GM19238 (cell line): Measurements from ENCODE around the gene OR56A4.

Experiments used
- DNase-seq: peaks from one replicate; pipeline ENCODE4 v3.0.0; 2011; ENCODE audit warnings: low spot score; ENCODE audit not compliant: insufficient read length

The OR56A4 gene

GRCh38 chr11:6006846-6007245 lies at the start of gene OR56A4:
Gene OR56A4, minus strand, starts transcription at chr11:6006946. Its CDS starts 3,954 bp downstream, at chr11:6002992.
- DNase-seq: no peak

GRCh38 chr11:6055569-6055968 lies 48.8 kb upstream of the OR56A4 start:
- DNase-seq: no peak

GRCh38 chr11:6052374-6052773 lies 45.6 kb upstream of the OR56A4 start:
- DNase-seq: no peak

GRCh38 chr11:6040874-6041273 lies 34.1 kb upstream of the OR56A4 start:
- DNase-seq: no peak

- DNase-seq: no peak
These were observed 24.1 kb upstream of the OR56A4 start, which contains the start of gene OR56A1 for GRCh38 chr11:6030708-6031405. Gene OR56A1, minus strand, starts transcription at chr11:6030758. Its CDS starts 3,066 bp downstream, at chr11:6027692.

- DNase-seq: no peak
These were observed 20.8 kb upstream of the OR56A4 start for GRCh38 chr11:6027501-6027900.

GRCh38 chr11:6025056-6025455 lies 18.3 kb upstream of the OR56A4 start:
- no peak for DNase-seq

GRCh38 chr11:6022956-6023355 lies 16.2 kb upstream of the OR56A4 start:
- peak; percentile 3 for DNase-seq

GRCh38 chr11:6013042-6013441 lies 6.3 kb upstream of the OR56A4 start:
- no peak for DNase-seq

- DNase-seq: no peak
These were observed 5.4 kb upstream of the OR56A4 start for GRCh38 chr11:6012035-6012668.

GRCh38 chr11:6006395-6006794 lies 351 bp downstream of the OR56A4 start:
- no peak for DNase-seq

- no peak for DNase-seq
These were observed 4.5 kb downstream of the OR56A4 start for GRCh38 chr11:6002202-6002699.

- no peak for DNase-seq
These were observed 12.0 kb downstream of the OR56A4 start for GRCh38 chr11:5994791-5995190.

- DNase-seq: peak; percentile 8
These were observed 14.0 kb downstream of the OR56A4 start for GRCh38 chr11:5992604-5993251.

- DNase-seq: no peak
These were observed 14.6 kb downstream of the OR56A4 start for GRCh38 chr11:5992150-5992549.

GRCh38 chr11:5989203-5989602 lies 17.5 kb downstream of the OR56A4 start:
- DNase-seq: no peak

GRCh38 chr11:5986885-5987284 lies 19.9 kb downstream of the OR56A4 start, which contains the start of gene OR52L1:
Gene OR52L1, minus strand, starts transcription at chr11:5986985. Its CDS starts 55 bp downstream, at chr11:5986930.
- no peak for DNase-seq

- DNase-seq: no peak
These were observed 23.3 kb downstream of the OR56A4 start for GRCh38 chr11:5983443-5983842.

- no peak for DNase-seq
These were observed 33.2 kb downstream of the OR56A4 start for GRCh38 chr11:5973530-5973929.

- DNase-seq: no peak
These were observed 38.4 kb downstream of the OR56A4 start, which contains the start of gene OR56A5 for GRCh38 chr11:5968394-5968793. Gene OR56A5, minus strand, starts transcription at chr11:5968494. Its CDS starts 0 bp downstream, at chr11:5968494.

GRCh38 chr11:5967708-5968107 lies 39.0 kb downstream of the OR56A4 start:
- no peak for DNase-seq

- DNase-seq: no peak
These were observed 39.8 kb downstream of the OR56A4 start for GRCh38 chr11:5966958-5967357.
